ENCODE data around the gene FYCO1.

DNA sequence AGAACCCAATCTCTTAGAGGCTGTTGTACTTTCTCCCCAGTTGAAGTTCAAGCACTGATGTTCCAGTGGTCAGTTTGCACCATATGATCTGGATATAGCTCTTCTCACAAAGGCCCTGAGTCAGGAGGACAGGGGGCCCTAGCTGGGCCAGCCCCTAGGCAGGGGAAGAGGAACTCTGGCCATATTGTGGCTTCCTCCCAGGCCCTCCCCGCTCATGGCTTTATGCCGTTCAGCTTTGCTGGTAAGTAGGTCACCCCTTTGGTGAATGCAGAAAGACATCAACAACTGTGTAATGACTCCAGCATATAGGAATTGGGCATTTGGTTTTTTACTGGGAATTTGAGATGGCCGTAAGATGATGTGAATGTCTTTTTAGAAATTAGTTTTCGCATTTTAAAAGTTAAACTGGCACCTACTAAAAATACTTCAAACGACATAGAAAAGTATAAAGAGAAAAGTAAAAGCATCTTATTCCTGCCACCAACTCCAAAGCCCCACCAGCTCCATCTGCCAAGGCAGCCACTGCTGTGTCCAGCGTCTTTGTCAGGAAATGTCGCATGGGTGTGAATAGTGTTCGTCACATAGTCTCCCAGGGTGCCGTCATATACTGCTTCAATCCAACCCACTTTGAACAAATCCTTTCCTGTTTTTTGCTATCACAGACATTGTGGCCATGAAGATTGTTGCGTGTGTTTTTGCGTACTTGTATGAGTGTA, 84.0 kb downstream of the FYCO1 start:
- TF ChIP-seq RBBP5 (conservative IDR thresholded peaks at IDR 0.05) (no peak), SPI1 (IDR thresholded peaks at IDR 0.05; ENCODE audit: borderline replicate concordance, insufficient read depth, low read depth, low read length) (peak; percentile 38; the same call in 1 of the 2 replicates), KDM1A (IDR thresholded peaks at IDR 0.05; ENCODE audit: borderline replicate concordance) (no peak), NBN (IDR thresholded peaks at IDR 0.05) (no peak)
- TF ChIP-seq, protein P1, sequence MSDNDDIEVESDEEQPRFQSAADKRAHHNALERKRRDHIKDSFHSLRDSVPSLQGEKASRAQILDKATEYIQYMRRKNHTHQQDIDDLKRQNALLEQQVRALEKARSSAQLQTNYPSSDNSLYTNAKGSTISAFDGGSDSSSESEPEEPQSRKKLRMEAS (IDR thresholded peaks at IDR 0.05; ENCODE audit: low read depth, low read length): no peak

Measured in GM12878 (cell line).